Naive thymus-derived CD4-positive, alpha-beta T cell (primary cell): ENCODE measurements around the gene KRTAP10-11. TPM values are rescaled to one million over a fixed set of nuclear protein-coding genes. Genes with fewer than 3 reads are reported as not detected.

Experiments
- ATAC-seq: fragments of 150-1000 bp; cut with Tn5 transposase; 2 replicates; pipeline ENCODE4 v1.10.0; 2021; ENCODE audit warnings: mild to moderate bottlenecking, moderate library complexity
- CTCF ChIA-PET: fragments of 350-600 bp; sonication (Branson Sonifier 250); formaldehyde crosslinking; loops from one replicate; lab custom pipeline; 2021; ENCODE audit warnings: antibody characterized with exemption; lab: Charles Lee
- POLR2A ChIA-PET: fragments of 350-600 bp; sonication (Branson Sonifier 250); formaldehyde crosslinking; loops from one replicate; lab custom pipeline; 2021; ENCODE audit warnings: antibody characterized with exemption, inconsistent platforms; lab: Charles Lee
- DNase-seq, 9 donors: peaks; one replicate each; pipeline versions ENCODE4 v3.0.0 to v3.0.0-alpha.2; 2020 to 2022; ENCODE audit warnings: mixed read lengths in 1 of 9
- H3K27ac ChIP-seq: one replicate; pipeline ENCODE4 v1.7.0; 2013; ENCODE audit warnings: mild to moderate bottlenecking, low read depth, low read length, moderate library complexity
- H3K27me3 ChIP-seq, 2 donors: one replicate each; pipeline ENCODE4 v1.7.0; 2013; ENCODE audit warnings: low read length in 2 of 2, mild to moderate bottlenecking in 2 of 2, moderate library complexity in 2 of 2; ENCODE audit not compliant: control insufficient read depth in 2 of 2, insufficient read depth in 2 of 2
- H3K36me3 ChIP-seq, 3 experiments: 1 replicate in 2 of 3; 2 replicates in 1 of 3; pipeline ENCODE4 v1.7.0; 2013; ENCODE audit warnings: low read length in 3 of 3, mild to moderate bottlenecking in 3 of 3, moderate library complexity in 1 of 3; ENCODE audit not compliant: insufficient read depth in 3 of 3, control insufficient read depth in 2 of 3
- H3K4me1 ChIP-seq, 2 donors: one replicate each; pipeline ENCODE4 v1.7.0; 2013; ENCODE audit warnings: low read length in 2 of 2, mild to moderate bottlenecking in 2 of 2, moderate library complexity in 1 of 2; ENCODE audit not compliant: control insufficient read depth in 2 of 2, insufficient read depth in 2 of 2
- H3K4me3 ChIP-seq: 2 replicates; pipeline ENCODE4 v1.7.0; 2013; ENCODE audit warnings: mild to moderate bottlenecking, low read length
- H3K9me3 ChIP-seq, 3 experiments: 1 replicate in 2 of 3; 2 replicates in 1 of 3; pipeline ENCODE4 v1.7.0; 2013; ENCODE audit warnings: low read length in 3 of 3; ENCODE audit not compliant: control insufficient read depth in 2 of 3
- H3K27ac Mint-ChIP-seq, 9 donors: one replicate each; pipeline ENCODE4 v1.8.0; 2020 to 2022; ENCODE audit warnings: mixed read lengths in 9 of 9, mild to moderate bottlenecking in 8 of 9, moderate library complexity in 5 of 9, inconsistent platforms in 2 of 9
- H3K27me3 Mint-ChIP-seq, 5 donors: one replicate each; pipeline ENCODE4 v1.8.0; 2021 to 2022; ENCODE audit warnings: mixed read lengths in 5 of 5, mild to moderate bottlenecking in 1 of 5
- H3K36me3 Mint-ChIP-seq, 5 donors: one replicate each; pipeline ENCODE4 v1.8.0; 2020 to 2022; ENCODE audit warnings: mixed read lengths in 5 of 5, mild to moderate bottlenecking in 3 of 5, inconsistent platforms in 1 of 5
- H3K4me1 Mint-ChIP-seq, 7 donors: one replicate each; pipeline ENCODE4 v1.8.0; 2020 to 2022; ENCODE audit warnings: mixed read lengths in 7 of 7, mild to moderate bottlenecking in 3 of 7, inconsistent platforms in 1 of 7
- H3K4me3 Mint-ChIP-seq, 10 donors: one replicate each; pipeline ENCODE4 v1.8.0; 2020 to 2022; ENCODE audit warnings: mild to moderate bottlenecking in 10 of 10, mixed read lengths in 10 of 10, moderate library complexity in 6 of 10, inconsistent platforms in 2 of 10
- H3K9me3 Mint-ChIP-seq, 11 donors: one replicate each; pipeline ENCODE4 v1.8.0; 2020 to 2022; ENCODE audit warnings: mixed read lengths in 11 of 11, mild to moderate bottlenecking in 4 of 11, inconsistent platforms in 1 of 11, moderate library complexity in 1 of 11
- intact Hi-C, 2 donors: fragments of 100-400 bp; cut with micrococcal nuclease; formaldehyde crosslinking; loops; one replicate each; pipeline ENCODE4 v1.15.1; 2023
- polyA plus RNA-seq, 2 donors: library from polyadenylated mRNA; unstranded; fragments of 300-500 nt; fragmentation: Illumina TruSeq; gene quantifications; one replicate each; pipeline ENCODE4 v1.2.3, GENCODE V29; 2021
- total RNA-seq, 6 experiments: library from RNA in 5 of 6; stranded (reverse) in 5 of 6; gene quantifications; 1 replicate in 5 of 6; 2 replicates in 1 of 6; pipeline ENCODE4 v1.2.3 and lab custom pipeline; 2021 to 2026

KRTAP10-11 gene
- total and polyA plus RNA-seq, 7 experiments from 2014 or later = not detected

DNA sequence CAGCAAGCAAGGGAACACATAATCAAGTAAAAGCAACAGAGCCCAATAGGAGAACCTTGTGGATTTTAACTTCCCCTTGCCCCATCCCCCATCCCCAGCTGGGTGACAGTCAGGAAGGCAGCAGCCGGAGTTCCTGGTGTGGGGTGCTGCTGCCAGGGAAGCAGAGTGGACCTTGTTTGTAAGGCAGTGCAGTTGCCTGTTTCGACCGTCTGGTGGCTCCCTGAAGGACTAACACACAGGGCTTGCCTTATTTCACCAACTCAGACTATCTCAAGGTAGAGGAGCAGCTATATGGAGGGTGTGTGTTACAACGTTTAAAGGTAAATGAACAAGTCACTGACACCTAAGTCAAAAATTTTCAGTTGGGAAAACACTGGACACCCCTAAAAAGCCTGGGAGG lies 27.7 kb upstream of the KRTAP10-11 start:
- peak overlapping the region; percentile 53 for H3K4me3 ChIP-seq
- DNase-seq (no peak), ATAC-seq (peak; percentile 36)
- Mint-ChIP-seq H3K27ac (peak overlapping the region; percentile 83 to 96 (median 93)), H3K36me3 (peaks cover 14 to 42% (median 34%) of the 10 kb centered on the region in 5 donors), H3K4me1 (peaks cover 20 to 66% (median 60%) of the 10 kb centered on the region in 7 donors), H3K27me3 (no peaks in the 10 kb centered on the region), H3K4me3 (peak overlapping the region; percentile 47 to 86 (median 70)), H3K9me3 (peaks cover 21 to 51% (median 35%) of the 10 kb centered on the region in 11 donors)
- H3K27ac ChIP-seq = peak overlapping the region; percentile 59
- ChIA-PET POLR2A (interaction anchor here (0.8 to 2.8 kb wide), 12 partner anchors 8 to 313 kb away, joined by 3 to 23 read pairs (median 4); partner anchors contain the start of genes KRTAP10-12, KRTAP10-9 and KRTAP12-3), CTCF (interaction anchor here (0.6 to 2.5 kb wide), 5 partner anchors 39 to 182 kb away, joined by 3 to 9 read pairs (median 5); partner anchors contain the start of gene KRTAP12-3)
- H3K9me3 ChIP-seq = peaks cover 0 to 7% (median 6%) of the 10 kb centered on the region in 3 experiments
- H3K4me1 ChIP-seq = peaks cover 37 to 45% of the 10 kb centered on the region in 2 donors
- H3K36me3 ChIP-seq = no peaks in the 10 kb centered on the region
- no peaks in the 10 kb centered on the region for H3K27me3 ChIP-seq
- intact Hi-C loops = loop anchor here in 1 of 2 donors (1.0 to 5.0 kb wide), 3 partner anchors 36 to 124 kb away; partner anchors contain the start of genes KRTAP10-5 and TSPEAR

DNA sequence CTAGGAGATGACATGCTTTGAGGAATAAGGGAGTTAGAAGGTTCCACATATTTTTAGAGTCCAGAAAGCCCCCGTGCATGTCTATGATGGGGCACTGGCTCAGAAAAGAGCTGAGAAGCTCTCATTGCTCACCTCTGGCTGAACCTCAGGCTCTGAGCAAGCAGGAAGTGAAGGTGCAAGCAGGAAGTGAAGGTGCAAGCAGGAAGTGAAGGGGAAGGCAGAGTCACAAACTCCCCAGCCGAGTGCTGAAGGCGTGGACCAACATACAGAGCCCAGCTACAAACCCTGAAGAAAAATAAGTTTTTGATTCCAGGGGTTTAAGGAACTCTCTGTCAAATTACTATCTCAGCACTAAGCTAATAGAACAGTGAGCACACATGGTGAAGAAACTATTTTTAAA lies 27.3 kb upstream of the KRTAP10-11 start:
- peak overlapping the region; percentile 83 to 96 (median 93) for H3K27ac Mint-ChIP-seq
- DNase-seq (peak in 7 of 9 donors; percentile 58 to 83 (median 78)), ATAC-seq (peak; percentile 95)
- ChIA-PET POLR2A (interaction anchor here (0.8 to 2.8 kb wide), 11 partner anchors 12 to 312 kb away, joined by 3 to 23 read pairs (median 4); partner anchors contain the start of genes KRTAP10-12, KRTAP12-3 and KRTAP12-4), CTCF (interaction anchor here (0.6 to 2.5 kb wide), 5 partner anchors 39 to 181 kb away, joined by 3 to 9 read pairs (median 5); partner anchors contain the start of gene KRTAP12-3)
- peaks cover 22 to 55% (median 39%) of the 10 kb centered on the region in 11 donors for H3K9me3 Mint-ChIP-seq
- peaks cover 37 to 45% of the 10 kb centered on the region in 2 donors for H3K4me1 ChIP-seq
- no peaks in the 10 kb centered on the region for H3K36me3 ChIP-seq
- intact Hi-C loops = loop anchor here (1.0 to 5.0 kb wide), 5 partner anchors 37 to 123 kb away; partner anchors contain the start of genes KRTAP12-3 (in 2 of the 2), KRTAP10-5 (in 1 of the 2) and TSPEAR (in 1 of the 2)
- no peaks in the 10 kb centered on the region for H3K27me3 ChIP-seq
- H3K27me3 Mint-ChIP-seq = peaks cover 0 to 3% (median 0%) of the 10 kb centered on the region in 5 donors
- H3K27ac ChIP-seq = peak overlapping the region; percentile 59
- H3K4me1 Mint-ChIP-seq = peaks cover 20 to 65% (median 60%) of the 10 kb centered on the region in 7 donors
- H3K9me3 ChIP-seq = peaks cover 0 to 11% (median 10%) of the 10 kb centered on the region in 3 experiments
- H3K36me3 Mint-ChIP-seq = peaks cover 17 to 45% (median 38%) of the 10 kb centered on the region in 5 donors
- peak overlapping the region; percentile 47 to 86 (median 70) for H3K4me3 Mint-ChIP-seq
- H3K4me3 ChIP-seq = peak overlapping the region; percentile 53

- H3K27me3 ChIP-seq = no peaks in the 10 kb centered on the region
- CTCF ChIA-PET = interaction anchor here (1.2 to 1.6 kb wide), 2 partner anchors 109 to 123 kb away, joined by 5 to 6 read pairs; no protein-coding TSS in a partner anchor
- peak overlapping the region; percentile 53 for H3K4me3 ChIP-seq
- ATAC-seq (no peak), DNase-seq (no peak)
- H3K9me3 Mint-ChIP-seq = peaks cover 28 to 64% (median 48%) of the 10 kb centered on the region in 11 donors
- peaks cover 24 to 51% (median 47%) of the 10 kb centered on the region in 5 donors for H3K36me3 Mint-ChIP-seq
- peaks cover 0 to 8% (median 0%) of the 10 kb centered on the region in 5 donors for H3K27me3 Mint-ChIP-seq
- H3K27ac ChIP-seq = peak overlapping the region; percentile 59
- no peaks in the 10 kb centered on the region for H3K36me3 ChIP-seq
- peak overlapping the region in 8 of 9 donors; percentile 83 to 96 (median 93) for H3K27ac Mint-ChIP-seq
- peaks cover 0 to 17% (median 11%) of the 10 kb centered on the region in 3 experiments for H3K9me3 ChIP-seq
- peaks cover 37 to 45% of the 10 kb centered on the region in 2 donors for H3K4me1 ChIP-seq
- intact Hi-C loops = loop anchor here (1.0 to 5.0 kb wide), 4 partner anchors 37 to 92 kb away; partner anchors contain the start of genes KRTAP12-3 (in 2 of the 2), KRTAP10-5 (in 1 of the 2) and TSPEAR (in 1 of the 2)
- H3K4me1 Mint-ChIP-seq = peaks cover 20 to 61% (median 56%) of the 10 kb centered on the region in 7 donors
- POLR2A ChIA-PET = interaction anchor here (0.9 to 2.8 kb wide), 4 partner anchors 11 to 73 kb away, joined by 4 to 23 read pairs (median 10); partner anchors contain the start of genes KRTAP12-3 and KRTAP12-4
- H3K4me3 Mint-ChIP-seq = peak overlapping the region in 9 of 10 donors; percentile 16 to 86 (median 52)
Measured at GRCh38 chr21:44619886-44620285, 26.3 kb upstream of the KRTAP10-11 start.

DNA sequence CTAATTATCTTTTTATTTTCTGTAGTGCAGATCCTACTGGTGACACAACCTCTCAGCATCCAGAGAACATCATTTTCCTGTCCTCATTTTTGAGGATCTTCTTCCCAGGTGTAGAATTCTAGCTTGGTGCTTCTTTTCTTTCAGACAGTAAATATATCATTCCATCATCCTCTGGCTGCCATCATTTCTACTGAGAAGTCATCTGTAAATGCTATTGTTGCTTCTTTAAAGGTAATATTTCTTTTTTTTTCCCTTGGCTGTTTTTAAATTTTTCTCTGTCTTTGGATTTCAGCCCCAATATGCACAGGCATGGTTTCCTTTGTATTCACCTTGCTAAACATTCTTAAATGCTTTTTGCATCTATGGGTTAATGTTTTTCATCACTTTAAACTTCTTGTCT lies 22.6 kb upstream of the KRTAP10-11 start:
- Histone ChIP-seq H3K27ac (no peak overlapping the region), H3K36me3 (no peaks in the 10 kb centered on the region), H3K4me1 (peaks cover 15 to 28% of the 10 kb centered on the region in 2 donors), H3K9me3 (peaks cover 0 to 17% (median 11%) of the 10 kb centered on the region in 3 experiments), H3K4me3 (no peak overlapping the region), H3K27me3 (no peaks in the 10 kb centered on the region)
- ChIA-PET POLR2A (interaction anchor here (0.8 kb wide), 1 partner anchor 31 kb away, joined by 4 read pairs; the partner anchor contains the start of gene KRTAP12-4), CTCF (no interaction called here)
- H3K4me3 Mint-ChIP-seq = no peak overlapping the region
- H3K36me3 Mint-ChIP-seq = peaks cover 24 to 49% (median 45%) of the 10 kb centered on the region in 5 donors
- peaks cover 0 to 8% (median 0%) of the 10 kb centered on the region in 5 donors for H3K27me3 Mint-ChIP-seq
- H3K27ac Mint-ChIP-seq = peak overlapping the region in 2 of 9 donors; percentile 18 to 44
- peaks cover 9 to 44% (median 36%) of the 10 kb centered on the region in 7 donors for H3K4me1 Mint-ChIP-seq
- ATAC-seq = no peak
- intact Hi-C loops = no loop called here
- peaks cover 28 to 65% (median 48%) of the 10 kb centered on the region in 11 donors for H3K9me3 Mint-ChIP-seq
- DNase-seq = no peak

DNA sequence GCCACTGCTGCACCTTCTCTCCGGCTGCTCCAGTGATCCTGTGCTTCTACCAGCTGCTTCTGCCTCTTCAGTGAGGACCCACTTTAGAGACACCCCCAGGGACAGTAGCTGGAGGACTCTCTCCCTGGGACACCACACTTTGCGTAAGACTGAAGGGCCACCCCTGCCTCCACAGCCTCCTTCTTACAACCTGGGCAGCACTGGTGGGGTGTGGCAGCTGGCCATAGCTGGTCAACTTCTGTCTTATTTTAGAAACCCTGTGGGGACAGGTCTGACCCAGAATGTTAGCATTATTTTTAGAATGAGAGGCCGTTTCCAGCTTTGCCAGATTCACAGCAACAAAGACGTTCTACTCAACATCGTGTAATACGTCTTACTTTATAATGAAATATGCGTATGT lies 20.5 kb upstream of the KRTAP10-11 start:
- Histone ChIP-seq H3K4me1 (peaks cover 20 to 29% of the 10 kb centered on the region in 2 donors), H3K36me3 (no peaks in the 10 kb centered on the region), H3K9me3 (peaks cover 5 to 28% (median 9%) of the 10 kb centered on the region in 3 experiments), H3K27ac (no peak overlapping the region), H3K27me3 (no peaks in the 10 kb centered on the region), H3K4me3 (no peak overlapping the region)
- Mint-ChIP-seq H3K27me3 (peaks cover 0 to 11% (median 0%) of the 10 kb centered on the region in 5 donors), H3K4me3 (peak overlapping the region in 1 of 10 donors; percentile 38), H3K36me3 (peaks cover 22 to 38% (median 34%) of the 10 kb centered on the region in 5 donors), H3K27ac (peak overlapping the region in 2 of 9 donors; percentile 43 to 54), H3K4me1 (peaks cover 3 to 39% (median 33%) of the 10 kb centered on the region in 7 donors), H3K9me3 (peaks cover 22 to 58% (median 34%) of the 10 kb centered on the region in 11 donors)
- ATAC-seq (no peak), DNase-seq (no peak)
- ChIA-PET POLR2A (interaction anchor here (1.3 to 1.6 kb wide), 2 partner anchors 8 to 32 kb away, joined by 3 to 5 read pairs; partner anchors contain the start of gene KRTAP12-3), CTCF (interaction anchor here (0.9 kb wide), 1 partner anchor 10 kb away, joined by 3 read pairs; no protein-coding TSS in a partner anchor)
- intact Hi-C loops = no loop called here

DNA sequence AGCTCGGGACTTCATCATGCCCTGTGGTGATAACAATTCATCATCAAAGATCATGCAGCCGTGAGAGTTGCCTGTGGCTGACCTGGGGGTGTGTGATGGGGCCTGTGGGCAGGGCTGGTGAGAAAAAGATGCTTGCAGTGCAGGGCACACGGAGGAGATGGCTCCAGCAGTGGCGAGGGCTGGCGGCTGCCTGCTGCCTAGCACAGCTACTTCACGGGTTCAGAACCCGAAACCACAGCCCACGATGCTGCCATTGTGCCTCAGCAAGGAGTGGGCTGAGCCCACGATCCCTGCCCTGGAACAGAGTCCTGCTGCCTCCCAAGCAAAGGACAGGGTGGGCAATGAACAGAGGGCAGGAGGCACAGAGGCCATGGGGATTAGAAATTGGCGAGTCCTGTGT lies 20.0 kb upstream of the KRTAP10-11 start:
- DNase-seq (no peak), ATAC-seq (peak; percentile 55)
- intact Hi-C loops = no loop called here
- Mint-ChIP-seq H3K27ac (peak overlapping the region in 2 of 9 donors; percentile 43 to 54), H3K27me3 (peaks cover 0 to 15% (median 0%) of the 10 kb centered on the region in 5 donors), H3K36me3 (peaks cover 25 to 41% (median 38%) of the 10 kb centered on the region in 5 donors), H3K4me1 (peaks cover 4 to 42% (median 35%) of the 10 kb centered on the region in 7 donors), H3K9me3 (peaks cover 26 to 58% (median 37%) of the 10 kb centered on the region in 11 donors), H3K4me3 (peak overlapping the region in 1 of 10 donors; percentile 38)
- H3K36me3 ChIP-seq = no peaks in the 10 kb centered on the region
- H3K4me3 ChIP-seq = no peak overlapping the region
- ChIA-PET CTCF (interaction anchor here (0.9 kb wide), 1 partner anchor 11 kb away, joined by 3 read pairs; no protein-coding TSS in a partner anchor), POLR2A (interaction anchor here (1.6 kb wide), 1 partner anchor 9 kb away, joined by 5 read pairs; no protein-coding TSS in a partner anchor)
- H3K27ac ChIP-seq = no peak overlapping the region
- H3K9me3 ChIP-seq = peaks cover 5 to 32% (median 9%) of the 10 kb centered on the region in 3 experiments
- H3K4me1 ChIP-seq = peaks cover 20 to 29% of the 10 kb centered on the region in 2 donors
- no peaks in the 10 kb centered on the region for H3K27me3 ChIP-seq
